HAP-1 (cell line): Measurements from ENCODE around the gene SFSWAP.
A peak's percentile ranks its signal among the peaks of the same experiment; 100 is the strongest.

Experiments used
- DNase-seq, 2 experiments: peaks; one replicate each; pipeline ENCODE4 v3.0.0-alpha.2; 2016 to 2020; ENCODE audit warnings: low spot score in 2 of 2
- H3K27me3 ChIP-seq: fragments of 250-450 bp; sonication (Bioruptor Pico); 2 replicates; pipeline ENCODE4 v1.5.1; 2020; ENCODE audit warnings: low read depth, mild to moderate bottlenecking, moderate library complexity
- H3K36me3 ChIP-seq: fragments of 250-450 bp; sonication (Bioruptor Pico); replicated peaks from 2 replicates; pipeline ENCODE4 v1.5.1; 2020; ENCODE audit warnings: mild to moderate bottlenecking
- H3K4me1 ChIP-seq: fragments of 250-450 bp; sonication (Bioruptor Pico); 2 replicates; pipeline ENCODE4 v1.5.1; 2020; ENCODE audit warnings: mild to moderate bottlenecking
- H3K4me3 ChIP-seq: fragments of 250-450 bp; sonication (Bioruptor Pico); 2 replicates; pipeline ENCODE4 v1.5.1; 2020; ENCODE audit warnings: mild to moderate bottlenecking, moderate library complexity
- H3K9me3 ChIP-seq: fragments of 250-450 bp; sonication (Bioruptor Pico); 2 replicates; pipeline ENCODE4 v1.5.1; 2020; ENCODE audit warnings: mild to moderate bottlenecking, moderate library complexity
- in situ Hi-C: fragments of 300-500 bp; cut with MboI; formaldehyde crosslinking; loops from 3 replicates; pipeline ENCODE4 v1.14.3; 2020; ENCODE audit warnings: low sequenced_read_pairs, inconsistent platforms, mixed read lengths

SFSWAP gene

DNA sequence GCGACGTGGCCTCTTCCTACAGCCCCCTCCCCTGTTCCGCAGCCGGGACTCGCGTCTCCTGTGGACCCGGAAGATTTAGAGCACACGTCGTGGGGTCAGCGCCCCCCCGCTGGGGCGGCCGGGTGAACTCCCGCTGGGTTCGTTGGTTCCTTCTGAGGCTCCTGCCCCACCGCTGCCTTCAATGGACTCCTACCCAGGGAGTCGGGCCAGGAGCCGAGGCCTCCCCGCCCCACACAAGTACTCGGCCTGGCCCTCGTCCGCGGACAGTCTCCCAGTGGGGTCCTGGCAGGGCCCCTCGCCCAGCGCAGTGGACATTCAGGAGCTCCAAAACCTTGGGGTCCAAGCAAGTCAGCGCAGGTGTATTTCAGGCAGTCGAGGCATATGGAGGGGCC is 118.5 kb downstream of the SFSWAP start:
- H3K27me3 ChIP-seq = no peaks in the 10 kb centered on the region
- DNase-seq = no peak
- H3K4me1 ChIP-seq = peaks cover 4% of the 10 kb centered on the region
- H3K36me3 ChIP-seq = no peaks in the 10 kb centered on the region
- no peaks in the 10 kb centered on the region for H3K9me3 ChIP-seq
- H3K4me3 ChIP-seq = peak overlapping the region; percentile 68
- in situ Hi-C loops = no loop called here

DNA sequence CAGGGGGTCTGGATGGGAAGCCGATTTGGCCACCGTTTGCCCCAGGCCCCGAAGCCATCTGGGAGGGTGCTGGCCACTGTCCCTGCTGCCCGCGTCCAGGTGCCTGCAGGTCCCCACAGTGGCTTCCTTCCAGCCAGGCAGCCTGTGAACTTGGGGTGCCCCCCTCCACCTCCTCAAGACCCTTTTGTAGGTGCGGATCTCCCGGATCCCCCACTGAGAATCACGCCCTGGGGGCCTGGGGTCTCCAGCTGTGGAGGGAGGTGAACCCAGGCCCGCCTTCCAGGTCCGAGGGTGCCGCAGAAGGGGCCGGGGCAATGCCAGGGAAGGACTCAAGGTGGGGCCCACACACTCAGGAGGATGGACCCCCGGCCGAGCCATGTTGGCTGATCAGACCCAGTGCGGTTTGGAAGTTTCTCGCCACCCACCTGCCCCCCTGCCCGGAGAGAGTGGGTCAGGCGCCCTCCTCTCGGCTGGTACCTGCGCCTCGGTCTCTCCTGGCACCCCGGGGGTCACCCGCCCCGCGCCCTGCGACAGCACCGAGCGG is 119.0 kb downstream of the SFSWAP start:
- in situ Hi-C loops = no loop called here
- Histone ChIP-seq H3K4me1 (peaks cover 4% of the 10 kb centered on the region), H3K4me3 (peak overlapping the region; percentile 68)

DNA sequence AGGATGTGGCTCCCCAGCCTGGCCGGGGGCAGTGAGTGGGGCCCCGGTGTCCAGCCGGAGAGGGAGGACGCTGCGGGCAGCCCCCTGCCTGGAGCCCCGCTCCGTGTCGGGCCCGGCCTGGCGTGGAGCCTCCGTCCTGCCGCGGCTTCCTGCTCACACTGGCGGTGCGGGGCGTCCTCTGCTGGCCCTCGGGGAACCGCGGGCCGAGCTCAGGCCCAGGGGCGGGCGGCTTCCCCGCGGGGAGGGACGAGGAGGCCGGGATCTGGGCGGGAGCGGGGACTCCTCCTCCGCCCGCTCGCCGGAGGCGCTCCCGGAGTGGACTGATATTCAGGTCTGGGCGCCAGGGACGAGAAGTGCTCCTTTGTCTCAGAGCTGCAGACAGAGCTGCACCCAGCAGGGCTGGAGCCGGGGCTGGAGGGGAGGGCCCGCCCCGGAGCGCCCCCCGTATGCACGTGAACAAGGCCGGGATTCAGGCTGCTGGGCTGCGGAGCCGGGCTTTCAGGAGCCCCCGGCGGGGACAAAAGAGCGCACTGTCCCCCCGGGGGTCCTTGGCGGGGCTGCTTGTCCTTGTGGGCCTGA is 119.5 kb downstream of the SFSWAP start:
- Histone ChIP-seq H3K36me3 (no peaks in the 10 kb centered on the region), H3K4me3 (peak overlapping the region; percentile 68), H3K9me3 (no peaks in the 10 kb centered on the region), H3K27me3 (no peaks in the 10 kb centered on the region), H3K4me1 (peaks cover 4% of the 10 kb centered on the region)
- in situ Hi-C loops = no loop called here
- DNase-seq = peak; percentile 75 to 89

More for the DNA sequence above, 119.0 kb downstream of the SFSWAP start:
- DNase-seq = peak in 1 of 2 experiments; percentile 62
- Histone ChIP-seq H3K9me3 (no peaks in the 10 kb centered on the region), H3K36me3 (no peaks in the 10 kb centered on the region), H3K27me3 (no peaks in the 10 kb centered on the region)

DNA sequence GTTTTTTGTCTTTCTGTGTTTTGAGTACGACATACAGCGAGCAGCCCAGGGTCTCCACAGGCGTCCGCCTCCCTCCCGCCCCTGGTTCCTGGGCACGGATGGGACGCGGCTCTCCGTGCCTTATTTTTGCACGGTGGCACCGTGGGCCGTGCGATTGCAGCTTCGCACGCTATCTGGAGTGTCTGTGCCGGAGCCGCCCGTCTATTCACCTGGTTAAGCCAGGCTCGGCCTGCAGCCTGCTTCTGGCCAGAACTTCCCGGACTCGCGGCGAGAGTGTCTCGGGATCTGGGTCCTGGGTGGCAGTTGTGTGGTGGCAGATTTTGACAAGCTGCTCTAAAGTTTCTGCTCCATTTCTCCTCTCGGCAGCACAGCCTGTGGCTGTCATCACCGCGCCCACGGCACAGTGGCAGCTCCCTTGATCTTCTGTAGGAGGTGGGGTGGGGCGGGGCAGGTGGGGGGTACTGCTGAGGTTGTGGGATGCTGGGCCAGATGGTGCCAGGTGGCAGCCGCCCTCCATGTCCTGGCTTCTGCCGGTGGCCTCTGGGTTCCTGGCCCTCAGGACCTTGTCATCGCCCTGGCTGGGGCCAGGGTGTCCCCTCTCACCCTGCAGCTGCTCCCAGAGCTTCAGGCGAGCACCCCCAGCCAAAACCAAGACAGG is 120.2 kb downstream of the SFSWAP start:
- H3K27me3 ChIP-seq = no peaks in the 10 kb centered on the region
- in situ Hi-C loops = no loop called here
- no peak for DNase-seq
- no peaks in the 10 kb centered on the region for H3K36me3 ChIP-seq
- peaks cover 4% of the 10 kb centered on the region for H3K4me1 ChIP-seq
- H3K4me3 ChIP-seq = peak overlapping the region; percentile 68
- no peaks in the 10 kb centered on the region for H3K9me3 ChIP-seq

DNA sequence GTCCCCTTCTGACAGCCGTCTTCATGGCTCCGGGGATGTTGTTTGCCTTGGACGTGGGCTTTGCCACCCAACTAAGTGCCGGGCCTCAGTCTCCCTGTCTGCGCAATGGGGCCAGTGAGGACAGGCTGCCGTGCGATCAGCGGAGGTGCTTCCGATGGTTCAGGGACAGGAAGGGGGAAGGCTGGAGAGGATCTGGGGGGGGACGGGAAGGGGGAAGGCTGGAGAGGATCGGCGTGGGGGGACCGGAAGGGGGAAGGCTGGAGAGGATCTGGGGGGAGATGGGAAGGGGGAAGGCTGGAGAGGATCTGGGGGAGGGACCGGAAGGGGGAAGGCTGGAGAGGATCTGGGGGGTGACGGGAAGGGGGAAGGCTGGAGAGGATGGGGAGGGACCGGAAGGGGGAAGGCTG is 120.7 kb downstream of the SFSWAP start:
- H3K4me3 ChIP-seq = no peak overlapping the region
- DNase-seq = no peak
- in situ Hi-C loops = no loop called here
- H3K4me1 ChIP-seq = peaks cover 4% of the 10 kb centered on the region
- H3K9me3 ChIP-seq = no peaks in the 10 kb centered on the region
- no peaks in the 10 kb centered on the region for H3K36me3 ChIP-seq
- no peaks in the 10 kb centered on the region for H3K27me3 ChIP-seq

GRCh38 chr12:131832321-131833231 is 121.7 kb downstream of the SFSWAP start:
- Histone ChIP-seq H3K27me3 (no peaks in the 10 kb centered on the region), H3K4me3 (no peak overlapping the region), H3K4me1 (peaks cover 4% of the 10 kb centered on the region), H3K36me3 (no peaks in the 10 kb centered on the region), H3K9me3 (no peaks in the 10 kb centered on the region)
- DNase-seq = no peak
- in situ Hi-C loops = no loop called here

DNA sequence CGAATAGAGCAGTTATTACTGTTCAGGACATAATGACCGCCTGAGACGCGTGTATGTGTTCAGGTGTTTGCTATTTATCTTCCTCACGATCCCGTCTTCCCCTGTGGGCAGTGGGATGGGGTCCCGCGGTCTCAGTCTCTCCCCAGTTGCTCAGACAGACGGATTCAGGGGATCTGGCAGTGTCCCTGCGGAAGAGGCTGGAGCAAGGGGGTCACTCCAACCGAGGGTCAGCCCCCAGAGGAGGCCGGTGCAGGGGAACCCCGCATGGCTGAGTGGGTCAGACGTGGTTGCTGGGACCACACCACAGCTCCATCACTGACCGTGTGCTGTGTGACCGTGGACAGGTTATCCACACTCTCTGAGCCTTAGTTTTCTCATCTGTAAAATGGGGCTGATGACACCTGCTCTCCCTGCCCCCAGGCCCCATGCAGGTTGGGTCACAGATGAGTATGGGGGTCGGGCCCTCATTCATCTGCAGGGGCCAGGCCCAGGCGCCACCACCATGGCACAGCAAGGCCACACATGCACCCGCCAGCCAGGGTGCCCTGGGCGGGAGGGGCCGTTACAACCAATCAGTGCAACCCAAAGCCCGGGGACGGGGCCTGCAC is 122.5 kb downstream of the SFSWAP start:
- H3K36me3 ChIP-seq = no peaks in the 10 kb centered on the region
- DNase-seq = no peak
- no peak overlapping the region for H3K4me3 ChIP-seq
- H3K4me1 ChIP-seq = peaks cover 4% of the 10 kb centered on the region
- H3K9me3 ChIP-seq = no peaks in the 10 kb centered on the region
- in situ Hi-C loops = no loop called here
- no peaks in the 10 kb centered on the region for H3K27me3 ChIP-seq

- peaks cover 4% of the 10 kb centered on the region for H3K4me1 ChIP-seq
- no peak overlapping the region for H3K4me3 ChIP-seq
- H3K27me3 ChIP-seq = no peaks in the 10 kb centered on the region
- peak in 1 of 2 experiments; percentile 25 for DNase-seq
- H3K9me3 ChIP-seq = no peaks in the 10 kb centered on the region
- H3K36me3 ChIP-seq = no peaks in the 10 kb centered on the region
- in situ Hi-C loops = no loop called here
Observed at GRCh38 chr12:131833896-131834641, 123.2 kb downstream of the SFSWAP start.

GRCh38 chr12:131834798-131835615 is 124.1 kb downstream of the SFSWAP start:
- in situ Hi-C loops = no loop called here
- no peak for DNase-seq
- Histone ChIP-seq H3K4me1 (peaks cover 4% of the 10 kb centered on the region), H3K36me3 (no peaks in the 10 kb centered on the region; the same call in 1 of the 2 replicates), H3K4me3 (no peak overlapping the region), H3K9me3 (no peaks in the 10 kb centered on the region), H3K27me3 (no peaks in the 10 kb centered on the region)

DNA sequence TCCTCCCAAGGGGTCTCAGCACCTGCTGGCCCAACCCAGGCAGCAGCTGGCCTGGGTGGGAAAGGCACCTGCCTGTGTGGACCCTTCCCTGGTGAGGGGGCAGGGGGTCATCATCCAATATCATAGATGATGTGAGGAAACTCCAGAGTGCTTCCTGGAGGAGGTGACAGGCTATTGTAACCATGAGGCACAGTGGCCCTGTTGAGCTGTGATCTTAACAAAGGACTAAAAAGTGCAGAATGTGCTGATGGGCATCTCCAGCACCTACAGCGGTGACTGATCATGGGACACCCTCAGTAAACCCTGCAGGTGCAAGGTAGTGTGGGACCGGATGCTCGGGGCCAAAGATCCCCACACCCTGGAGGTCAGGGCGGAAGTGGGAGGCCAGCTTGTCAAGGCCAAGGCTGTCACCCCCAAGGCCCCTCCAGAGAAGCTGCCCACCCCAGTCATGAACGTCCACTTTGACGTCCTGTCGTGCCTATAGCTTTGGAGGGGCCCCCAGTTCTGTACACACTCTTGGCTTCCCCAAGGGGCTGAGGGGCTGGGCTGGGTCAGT is 124.8 kb downstream of the SFSWAP start:
- no peak for DNase-seq
- in situ Hi-C loops = no loop called here
- Histone ChIP-seq H3K9me3 (no peaks in the 10 kb centered on the region), H3K4me1 (peaks cover 4% of the 10 kb centered on the region), H3K4me3 (no peak overlapping the region), H3K36me3 (peaks cover 3% of the 10 kb centered on the region), H3K27me3 (no peaks in the 10 kb centered on the region)

- no peak for DNase-seq
- in situ Hi-C loops = no loop called here
- H3K36me3 ChIP-seq = peaks cover 8% of the 10 kb centered on the region
- no peaks in the 10 kb centered on the region for H3K9me3 ChIP-seq
- no peaks in the 10 kb centered on the region for H3K4me1 ChIP-seq
- H3K27me3 ChIP-seq = no peaks in the 10 kb centered on the region
- H3K4me3 ChIP-seq = no peak overlapping the region
Observed at GRCh38 chr12:131836193-131836592, 125.3 kb downstream of the SFSWAP start.

GRCh38 chr12:131836714-131837397 is 126.0 kb downstream of the SFSWAP start:
- no peaks in the 10 kb centered on the region for H3K4me1 ChIP-seq
- H3K36me3 ChIP-seq = peaks cover 15% of the 10 kb centered on the region
- DNase-seq = no peak
- in situ Hi-C loops = no loop called here
- no peaks in the 10 kb centered on the region for H3K9me3 ChIP-seq
- no peak overlapping the region for H3K4me3 ChIP-seq
- no peaks in the 10 kb centered on the region for H3K27me3 ChIP-seq
